Ectodermal cell (in vitro differentiated cells): ENCODE data around the gene ERFL.
"Not testable (repeated sequence)": the region's sequence is repeated elsewhere in the genome, so short reads cannot be mapped to it uniquely, and the experiment has no call there.

Experiments
- H3K27ac ChIP-seq: 2 replicates; pipeline ENCODE4 v1.7.0; 2013; ENCODE audit warnings: mild to moderate bottlenecking, low read depth, low read length; ENCODE audit not compliant: insufficient read depth, poor library complexity, severe bottlenecking
- H3K27me3 ChIP-seq: 2 replicates; pipeline ENCODE4 v1.7.0; 2013; ENCODE audit warnings: mild to moderate bottlenecking, low read length; ENCODE audit not compliant: insufficient read depth, control insufficient read depth, poor library complexity, severe bottlenecking
- H3K36me3 ChIP-seq: one replicate; pipeline ENCODE4 v1.7.0; 2013; ENCODE audit warnings: low read length; ENCODE audit not compliant: control insufficient read depth, insufficient read depth
- H3K4me1 ChIP-seq: one replicate; pipeline ENCODE4 v1.7.0; 2013; ENCODE audit warnings: low read length; ENCODE audit not compliant: control insufficient read depth, insufficient read depth
- H3K4me3 ChIP-seq: 2 replicates; pipeline ENCODE4 v1.7.0; 2013; ENCODE audit warnings: low read depth, low read length, control low read depth; ENCODE audit not compliant: insufficient read depth
- H3K9me3 ChIP-seq: 2 replicates; pipeline ENCODE4 v1.7.0; 2013; ENCODE audit warnings: mild to moderate bottlenecking, low read length, moderate library complexity; ENCODE audit not compliant: control insufficient read depth
- WGBS, 2 experiments: methylation state at CpG; one replicate each; pipeline ENCODE4 v1.1.7; 2013; ENCODE audit warnings: missing lambda C conversion rate in 2 of 2; 5-methylcytosine and 5-hydroxymethylcytosine counted together

Gene ERFL

DNA sequence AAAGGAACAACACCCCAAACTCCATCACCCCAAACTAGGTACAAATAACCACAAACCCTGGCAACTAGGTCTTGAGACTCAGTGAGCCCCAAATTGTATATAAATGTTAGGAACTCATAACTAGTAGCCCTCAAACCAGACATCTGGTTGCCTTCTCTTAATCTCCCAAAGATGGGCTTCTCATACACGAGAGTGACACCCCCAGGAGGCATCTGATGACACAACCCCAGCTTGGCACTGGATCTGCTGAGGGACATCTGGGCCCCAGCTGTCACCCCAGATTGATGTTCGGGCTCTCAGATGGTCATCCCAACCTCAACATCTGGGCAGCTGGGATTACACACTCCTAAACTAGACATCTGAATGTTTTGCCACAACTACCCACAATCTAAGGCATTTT lies 16.1 kb upstream of the ERFL start:
- Histone ChIP-seq H3K27me3 (peaks cover 29% of the 10 kb centered on the region), H3K4me1 (peaks cover 5% of the 10 kb centered on the region), H3K27ac (no peak overlapping the region), H3K9me3 (no peaks in the 10 kb centered on the region), H3K36me3 (no peaks in the 10 kb centered on the region), H3K4me3 (no peak overlapping the region)
- WGBS, 2 experiments = 65 to 72% methylated on average over 2 of the region's 2 CpGs

GRCh38 chr19:41941410-41942202 lies 13.4 kb upstream of the ERFL start:
- Histone ChIP-seq H3K36me3 (no peaks in the 10 kb centered on the region), H3K9me3 (no peaks in the 10 kb centered on the region), H3K27ac (no peak overlapping the region), H3K4me1 (peaks cover 5% of the 10 kb centered on the region), H3K4me3 (no peak overlapping the region), H3K27me3 (peaks cover 44% of the 10 kb centered on the region)
- WGBS, 2 experiments = 80 to 83% methylated on average over 8 to 9 of the region's 9 CpGs

DNA sequence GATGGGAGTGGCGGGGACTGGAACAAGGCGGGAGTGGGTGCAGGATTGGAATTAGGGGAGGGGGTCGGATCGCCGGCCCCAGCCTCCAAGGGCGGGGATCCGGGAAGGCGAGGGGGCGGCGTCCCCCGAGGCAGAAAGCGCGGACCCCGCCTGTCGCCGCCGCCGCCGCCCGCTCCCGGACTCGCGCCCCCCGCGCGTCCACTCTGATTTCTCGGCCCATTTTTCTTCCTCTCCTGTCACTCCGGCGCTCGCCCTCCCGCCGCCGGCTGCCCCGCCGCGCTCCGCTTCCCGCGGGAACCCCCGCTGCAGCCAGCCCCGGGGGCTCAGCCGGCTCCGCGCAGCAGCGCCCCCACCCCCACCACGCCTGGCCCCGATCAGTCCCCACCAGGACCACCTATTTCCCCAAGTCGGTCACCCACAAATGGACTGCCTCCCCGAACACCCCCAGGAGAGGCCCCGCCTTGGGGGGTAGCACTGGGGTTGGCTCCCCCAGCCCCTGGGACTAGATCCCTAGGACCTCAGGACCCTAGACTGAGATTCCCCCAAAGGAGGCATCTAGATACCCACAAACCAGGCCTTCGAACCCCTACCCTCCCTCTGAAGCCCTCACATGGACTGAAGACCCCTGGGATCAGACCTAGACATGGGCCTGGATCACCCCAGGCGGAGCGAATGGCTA lies 12.6 kb upstream of the ERFL start:
- H3K27me3 ChIP-seq = peaks cover 51% of the 10 kb centered on the region

GRCh38 chr19:41939861-41940730 lies 11.8 kb upstream of the ERFL start:
- Histone ChIP-seq H3K27me3 (peaks cover 59% of the 10 kb centered on the region), H3K36me3 (no peaks in the 10 kb centered on the region), H3K4me1 (peaks cover 5% of the 10 kb centered on the region), H3K9me3 (no peaks in the 10 kb centered on the region), H3K27ac (no peak overlapping the region), H3K4me3 (peak overlapping the region; percentile 43)
- 2% methylated on average over 83 of the region's 83 CpGs for WGBS, 2 experiments

More for the DNA sequence above, 12.6 kb upstream of the ERFL start:
- Histone ChIP-seq H3K36me3 (no peaks in the 10 kb centered on the region), H3K4me1 (peaks cover 5% of the 10 kb centered on the region), H3K27ac (no peak overlapping the region), H3K4me3 (peak overlapping the region; percentile 43), H3K9me3 (no peaks in the 10 kb centered on the region)
- 10 to 11% methylated on average over 53 of the region's 53 CpGs for WGBS, 2 experiments

GRCh38 chr19:41939209-41939608 lies 11.0 kb upstream of the ERFL start:
- not testable (repeated sequence) for H3K27ac ChIP-seq, H3K36me3 ChIP-seq, H3K4me1 ChIP-seq, H3K9me3 ChIP-seq, H3K4me3 ChIP-seq
- H3K27me3 ChIP-seq = peaks cover 68% of the 10 kb centered on the region

DNA sequence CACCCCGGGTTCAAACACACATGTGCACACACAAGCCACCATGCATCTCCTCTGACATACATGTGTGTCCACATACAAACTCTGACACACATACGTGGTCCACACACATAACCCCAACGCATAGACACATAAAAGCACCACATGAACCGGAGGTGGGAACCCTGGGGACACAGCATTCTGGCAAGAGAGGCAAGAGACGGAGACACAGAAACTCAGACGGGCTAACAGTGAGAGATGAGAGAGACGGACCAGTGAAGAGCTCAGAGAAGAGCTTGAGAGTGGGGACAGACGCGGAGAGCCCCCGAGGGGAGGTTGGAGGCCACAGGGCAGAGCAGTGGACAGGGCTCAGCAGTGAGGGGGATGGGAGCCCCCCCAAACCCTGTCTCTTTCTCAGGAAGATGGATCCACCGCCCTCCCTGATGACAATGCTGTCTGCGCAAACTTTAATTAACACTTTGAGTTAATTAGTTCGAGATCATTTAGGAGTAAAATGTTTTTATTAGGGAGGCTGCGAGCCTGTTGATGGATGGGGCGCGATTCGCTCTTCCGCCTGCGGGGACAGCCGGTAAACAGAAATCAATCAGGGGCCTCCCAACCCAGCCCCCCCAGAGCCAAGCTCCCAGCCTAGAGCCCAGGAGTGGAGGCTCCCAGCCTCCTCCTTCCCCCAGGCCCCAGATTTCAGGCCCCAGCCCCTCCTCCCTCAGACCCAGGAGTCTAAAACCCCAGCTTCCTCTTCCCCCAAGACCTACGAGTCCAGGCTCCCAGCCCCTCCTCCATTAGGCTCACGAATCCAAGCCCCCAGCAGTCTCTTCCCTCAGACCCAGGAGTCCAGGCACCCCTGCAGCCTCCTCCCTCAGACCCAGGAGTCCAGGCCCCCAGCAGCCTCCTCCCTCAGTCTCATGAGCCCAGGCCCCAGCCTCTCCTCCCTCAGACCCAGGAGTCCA lies 9.5 kb upstream of the ERFL start:
- WGBS, 2 experiments = 53% methylated on average over 22 of the region's 22 CpGs
- Histone ChIP-seq H3K4me1 (peaks cover 5% of the 10 kb centered on the region), H3K36me3 (no peaks in the 10 kb centered on the region), H3K27me3 (peaks cover 82% of the 10 kb centered on the region), H3K27ac (no peak overlapping the region), H3K9me3 (no peaks in the 10 kb centered on the region), H3K4me3 (no peak overlapping the region)

DNA sequence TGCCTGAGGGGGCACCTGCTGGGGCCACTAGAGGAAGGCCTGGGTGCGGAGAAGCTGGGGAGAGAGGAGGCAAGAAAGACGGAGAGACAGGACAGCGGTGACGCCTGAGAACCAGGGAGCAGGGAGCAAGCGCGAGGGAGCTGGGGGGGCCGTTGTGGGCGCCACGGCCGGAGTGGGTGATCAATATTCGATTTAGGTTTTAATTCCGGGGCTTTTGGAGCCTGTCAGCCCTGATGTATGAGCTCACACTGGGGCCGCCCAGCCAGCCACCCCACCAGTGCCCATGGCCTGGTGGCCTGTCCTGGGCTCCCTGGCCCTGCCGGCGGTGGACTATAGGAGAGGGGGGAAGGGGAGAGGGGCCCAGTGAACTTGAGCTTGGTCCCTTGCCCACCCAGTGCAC lies 8.7 kb upstream of the ERFL start:
- H3K4me1 ChIP-seq = peaks cover 5% of the 10 kb centered on the region
- peaks cover 90% of the 10 kb centered on the region for H3K27me3 ChIP-seq
- H3K36me3 ChIP-seq = no peaks in the 10 kb centered on the region
- H3K4me3 ChIP-seq = no peak overlapping the region
- whole genome bisulfite sequencing, 2 experiments = 75 to 78% methylated on average over 15 of the region's 15 CpGs
- H3K9me3 ChIP-seq = no peaks in the 10 kb centered on the region
- H3K27ac ChIP-seq = no peak overlapping the region

DNA sequence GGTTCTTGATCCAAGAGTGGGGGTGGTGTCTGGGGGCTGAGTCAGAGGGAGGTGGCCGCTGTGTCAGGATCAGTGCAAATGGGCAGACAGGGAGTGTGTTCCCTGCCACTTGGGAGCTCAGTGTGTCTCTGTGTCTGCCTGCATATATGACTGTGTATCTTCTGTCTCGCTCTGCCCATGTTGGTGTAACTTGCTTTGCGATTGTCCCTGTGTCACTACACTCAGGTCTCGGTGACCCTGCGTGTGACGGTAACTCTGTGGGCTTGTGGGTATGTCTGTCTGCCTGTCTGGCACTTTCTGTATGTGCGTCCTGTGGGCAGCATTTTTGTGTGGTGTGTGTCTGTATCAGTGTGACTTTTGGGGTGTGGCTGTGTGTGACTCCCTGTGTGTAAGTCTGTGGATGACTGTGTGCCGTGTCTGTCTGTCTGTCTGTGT lies 8.2 kb upstream of the ERFL start:
- H3K36me3 ChIP-seq = no peaks in the 10 kb centered on the region
- H3K4me3 ChIP-seq = no peak overlapping the region
- no peak overlapping the region for H3K27ac ChIP-seq
- no peaks in the 10 kb centered on the region for H3K9me3 ChIP-seq
- WGBS, 2 experiments = 86 to 88% methylated on average over 8 of the region's 8 CpGs
- peaks cover 91% of the 10 kb centered on the region for H3K27me3 ChIP-seq
- peaks cover 5% of the 10 kb centered on the region for H3K4me1 ChIP-seq

- peaks cover 4% of the 10 kb centered on the region for H3K4me1 ChIP-seq
- WGBS, 2 experiments = 56 to 58% methylated on average over 26 of the region's 26 CpGs
Observed at GRCh38 chr19:41935760-41936415, 7.6 kb upstream of the ERFL start.

More at GRCh38 chr19:41935760-41936415, 7.6 kb upstream of the ERFL start:
- Histone ChIP-seq H3K27ac (no peak overlapping the region), H3K4me3 (no peak overlapping the region), H3K36me3 (no peaks in the 10 kb centered on the region), H3K9me3 (no peaks in the 10 kb centered on the region), H3K27me3 (peaks cover 91% of the 10 kb centered on the region)
